HG02610 (cell line): ENCODE data around the gene ISOC2.
"Not testable (repeated sequence)": the region's sequence is repeated elsewhere in the genome, so short reads cannot be mapped to it uniquely, and the experiment has no call there.

Experiments
- ATAC-seq: cut with Tn5 transposase; IDR thresholded peaks from one replicate; pipeline ENCODE4 v1.9.1; 2021; ENCODE audit warnings: mild to moderate bottlenecking, moderate library complexity; ENCODE audit not compliant: unreplicated experiment

ISOC2 gene, protein sequence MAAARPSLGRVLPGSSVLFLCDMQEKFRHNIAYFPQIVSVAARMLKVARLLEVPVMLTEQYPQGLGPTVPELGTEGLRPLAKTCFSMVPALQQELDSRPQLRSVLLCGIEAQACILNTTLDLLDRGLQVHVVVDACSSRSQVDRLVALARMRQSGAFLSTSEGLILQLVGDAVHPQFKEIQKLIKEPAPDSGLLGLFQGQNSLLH

DNA sequence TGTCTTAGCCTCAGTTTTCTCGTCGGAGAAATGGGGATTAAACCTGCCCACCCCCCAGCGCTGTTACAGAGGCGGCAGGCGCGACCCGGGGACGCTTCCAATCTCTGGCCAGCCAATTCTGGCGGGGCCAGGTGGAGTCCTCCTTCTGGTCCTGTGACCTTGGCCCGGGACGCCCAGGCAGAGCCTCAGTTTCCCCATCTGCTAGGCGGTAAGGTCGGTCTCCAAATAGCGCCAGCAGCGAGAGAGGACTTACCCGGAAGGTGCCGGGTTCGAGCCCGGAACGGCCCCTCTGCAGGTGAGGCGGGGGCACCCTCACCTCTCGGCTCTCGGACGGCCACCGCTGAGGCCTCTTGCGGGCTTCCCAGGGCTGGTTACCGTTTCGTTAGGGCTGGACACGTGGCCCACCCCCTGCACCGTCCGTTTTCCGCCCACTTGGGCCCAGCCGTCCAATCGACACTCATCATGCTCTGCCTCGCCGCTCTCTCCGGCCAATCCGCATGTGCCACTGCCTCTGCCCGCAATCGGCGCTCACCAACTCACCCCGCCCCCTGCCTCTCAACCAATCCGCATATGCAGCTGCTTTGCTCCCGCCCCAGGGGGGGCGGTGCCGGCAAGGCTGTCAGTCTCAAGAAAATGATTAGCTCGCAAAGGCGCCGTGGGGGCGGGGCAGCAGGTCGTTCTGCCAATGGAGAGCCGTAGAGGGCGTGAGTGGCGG lies at the start of gene ISOC2:
Gene ISOC2, minus strand, starts transcription at position 384 of the 715 bp plus-strand sequence. CDS start 5,156 bp downstream, outside the sequence.
- ATAC-seq = peak; percentile 95

DNA sequence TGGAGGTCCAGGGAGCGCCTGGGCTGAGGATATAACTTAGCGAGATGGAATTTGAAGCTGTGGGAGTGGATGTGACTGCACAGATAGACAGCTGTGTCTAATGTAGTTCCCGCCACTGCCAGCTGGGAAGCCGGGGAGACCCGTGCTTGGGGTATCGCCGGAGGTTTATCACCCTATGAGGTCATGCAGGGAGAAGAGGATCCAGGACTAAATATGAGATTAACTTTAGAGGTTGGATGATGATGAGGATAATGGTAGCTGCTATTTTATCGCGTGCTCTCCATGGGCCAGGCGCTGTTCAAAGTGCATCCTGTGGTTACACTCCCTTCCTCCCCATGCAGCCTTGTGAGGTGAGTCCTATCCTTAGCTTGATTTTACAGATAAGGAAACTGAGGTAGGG lies 46.7 kb upstream of the ISOC2 start:
- ATAC-seq = no peak

DNA sequence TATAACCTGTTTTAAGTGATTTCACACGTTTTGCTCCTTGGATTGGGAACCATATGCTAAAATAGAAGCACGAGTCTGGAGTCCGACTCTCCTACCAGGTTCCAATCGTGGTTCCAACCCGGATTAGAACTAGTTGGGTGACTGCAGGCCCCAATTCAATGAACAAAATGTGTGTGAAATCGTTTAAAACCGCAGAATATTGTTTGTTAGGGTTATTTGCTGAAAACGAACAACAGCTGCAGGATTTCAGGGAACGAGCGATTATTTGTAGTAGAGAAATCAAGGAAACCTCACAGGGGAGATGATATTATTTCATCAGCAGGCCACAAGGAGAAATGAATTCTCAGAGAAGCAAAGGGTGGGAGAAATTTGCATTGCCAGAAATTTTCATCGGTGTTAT lies 43.5 kb upstream of the ISOC2 start:
- no peak for ATAC-seq

DNA sequence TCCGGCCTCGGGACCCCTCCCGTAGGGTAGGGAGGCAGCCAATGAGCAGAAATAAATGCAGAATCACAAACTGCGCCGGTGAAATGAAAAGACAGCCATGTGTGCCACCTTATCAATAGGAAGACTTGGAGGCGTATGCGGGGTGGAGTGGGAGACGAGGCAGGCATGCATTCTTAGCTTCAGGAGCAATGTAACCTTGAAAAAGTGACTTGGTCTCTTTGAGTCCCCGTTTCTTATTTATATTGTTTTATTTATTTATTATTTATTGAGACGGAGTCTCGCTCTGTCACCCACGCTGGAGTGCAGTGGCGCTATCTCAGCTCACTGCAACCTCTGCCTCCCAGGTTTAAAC lies 42.8 kb upstream of the ISOC2 start:
- ATAC-seq = no peak

DNA sequence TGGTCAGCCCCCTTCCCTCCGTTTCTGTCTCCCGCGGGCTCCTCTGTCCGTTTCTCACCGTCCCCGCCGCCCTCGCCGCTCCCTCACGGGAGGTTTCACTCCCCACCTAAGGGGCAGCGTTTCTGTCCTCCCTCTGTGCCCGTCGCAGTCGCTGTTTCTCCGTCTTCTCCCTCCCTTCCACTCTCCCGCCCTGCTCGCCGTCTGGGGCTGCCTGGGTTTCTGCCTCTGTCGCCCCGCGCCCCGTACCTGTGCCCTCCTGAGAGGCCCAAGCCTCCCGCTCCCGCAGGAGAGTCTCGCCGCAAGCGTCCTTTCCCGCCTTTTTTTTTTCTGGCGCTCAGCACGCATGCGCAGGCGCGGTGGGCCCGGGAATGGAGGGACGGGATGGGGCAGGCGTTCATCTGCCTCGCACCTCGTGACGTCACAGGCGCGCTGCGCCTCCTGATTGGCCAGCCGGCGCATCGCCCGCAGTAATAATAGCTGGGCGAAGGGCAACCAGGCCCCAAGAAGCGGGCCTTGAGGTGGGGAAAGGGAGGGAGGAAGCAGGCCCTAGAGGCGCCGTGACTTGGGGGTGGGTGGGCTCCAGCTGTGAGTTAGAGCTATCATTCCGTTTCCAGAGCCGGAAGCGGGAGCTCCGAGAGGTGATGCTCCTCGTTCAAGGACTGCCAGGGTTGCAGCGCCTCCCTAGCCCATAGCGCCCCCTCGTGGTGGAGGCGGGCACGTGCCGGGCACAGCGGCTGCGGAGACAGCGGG lies 42.2 kb upstream of the ISOC2 start:
- ATAC-seq = peak; percentile 88

DNA sequence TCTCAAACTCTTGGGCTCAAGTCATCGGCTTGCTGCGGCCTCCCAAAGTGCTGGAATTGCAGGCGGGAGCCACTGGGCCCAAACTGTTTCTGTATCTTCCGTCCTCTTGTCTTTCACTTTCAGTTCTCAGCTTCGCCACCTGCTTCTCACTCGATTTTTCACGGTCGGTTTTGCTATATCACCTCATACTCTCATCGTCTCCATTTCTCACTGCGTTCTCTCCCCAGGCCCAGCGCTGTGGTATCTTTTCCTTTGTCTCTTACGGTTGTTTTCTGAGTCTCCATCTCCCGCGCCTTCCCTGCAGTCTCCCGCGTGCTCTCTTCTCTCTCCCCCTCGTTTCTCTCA lies 41.7 kb upstream of the ISOC2 start:
- ATAC-seq = no peak

DNA sequence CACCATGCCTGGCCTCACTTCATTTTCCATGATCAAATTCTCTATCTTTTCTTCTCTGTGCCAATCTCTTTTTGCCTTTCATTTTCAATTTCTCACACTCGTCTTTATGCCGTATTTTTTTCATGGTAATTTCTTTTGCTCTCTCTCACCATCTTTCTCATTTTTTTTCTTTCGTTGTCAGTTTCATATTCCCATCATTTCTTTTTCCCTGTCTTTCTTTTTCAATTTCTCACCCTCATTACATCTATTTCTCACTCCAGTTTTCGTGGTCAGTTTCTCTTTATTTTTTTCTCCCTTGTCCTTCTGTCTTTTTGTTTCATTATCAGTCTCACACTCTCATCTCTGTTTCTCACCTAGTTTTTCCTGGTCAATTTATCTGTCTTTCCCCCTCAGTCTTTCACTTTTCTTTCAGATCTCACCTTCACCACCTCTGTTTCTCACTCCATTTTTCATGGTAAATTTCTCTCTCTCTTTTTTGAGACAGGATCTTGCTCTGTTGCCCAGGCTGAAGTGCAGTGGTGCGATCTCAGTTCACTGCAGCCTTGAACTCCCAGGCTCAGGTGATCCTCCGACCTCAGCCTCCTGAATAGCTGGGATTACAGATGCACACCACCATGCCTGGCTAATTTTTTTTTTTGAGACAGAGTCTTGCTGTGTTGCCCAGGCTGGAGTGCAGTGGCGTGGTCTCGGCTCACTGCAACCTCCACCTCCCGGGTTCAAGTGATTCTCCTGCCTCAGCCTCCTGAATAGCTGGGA lies 40.9 kb upstream of the ISOC2 start:
- ATAC-seq = no peak

DNA sequence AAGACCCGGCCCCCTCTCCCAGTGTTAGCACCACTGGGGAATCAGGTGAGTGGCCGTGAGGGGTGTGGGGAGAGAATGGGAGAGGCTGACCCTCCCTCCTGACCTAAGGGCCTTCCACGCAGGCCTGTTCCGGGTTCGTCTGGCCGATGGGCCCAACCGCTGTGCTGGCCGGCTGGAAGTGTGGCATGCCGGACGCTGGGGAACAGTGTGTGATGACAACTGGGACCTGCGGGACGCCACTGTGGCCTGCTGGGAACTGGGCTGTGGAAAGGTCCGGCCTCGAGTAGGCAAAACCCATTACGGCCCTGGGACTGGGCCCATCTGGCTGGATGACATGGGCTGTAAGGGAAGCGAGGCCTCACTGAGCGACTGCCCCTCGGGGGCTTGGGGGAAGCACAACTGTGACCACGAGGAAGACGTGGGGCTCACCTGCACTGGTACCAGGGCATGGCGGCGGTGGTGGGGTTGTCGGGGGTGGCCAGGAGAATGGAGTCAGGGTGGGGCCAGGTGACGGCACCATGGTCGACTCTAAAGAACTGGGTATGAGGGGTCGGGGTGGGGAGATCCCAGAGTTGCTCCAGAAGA lies 39.0 kb upstream of the ISOC2 start:
- ATAC-seq = no peak

DNA sequence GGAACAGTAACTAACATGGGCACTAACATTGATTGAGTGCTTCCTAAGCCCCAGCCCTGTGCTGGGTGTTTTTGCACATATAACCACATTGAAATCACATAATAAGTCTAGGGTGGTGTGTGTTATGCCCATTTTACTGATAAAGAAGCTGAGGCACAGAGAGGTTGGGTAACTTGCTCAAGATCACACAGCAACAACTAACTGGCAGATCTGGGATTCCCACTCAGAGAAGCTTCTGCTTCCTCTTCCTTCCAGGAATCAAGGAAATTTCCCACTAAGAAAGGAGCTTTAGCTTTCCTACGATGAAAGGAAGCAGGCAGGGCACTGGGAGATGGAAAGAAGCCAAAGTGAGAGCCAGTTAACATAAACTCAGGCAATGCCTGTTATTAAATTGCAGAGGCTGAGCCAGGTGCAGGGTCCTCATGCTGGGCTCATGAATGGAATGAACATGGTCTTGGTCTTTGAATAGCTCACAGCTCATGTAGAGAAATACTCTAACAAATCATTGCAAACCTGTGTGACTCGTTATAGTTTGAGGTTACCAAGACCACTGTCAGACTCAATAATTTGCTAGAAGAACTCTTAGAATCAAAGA lies 36.9 kb upstream of the ISOC2 start:
- ATAC-seq = no peak

DNA sequence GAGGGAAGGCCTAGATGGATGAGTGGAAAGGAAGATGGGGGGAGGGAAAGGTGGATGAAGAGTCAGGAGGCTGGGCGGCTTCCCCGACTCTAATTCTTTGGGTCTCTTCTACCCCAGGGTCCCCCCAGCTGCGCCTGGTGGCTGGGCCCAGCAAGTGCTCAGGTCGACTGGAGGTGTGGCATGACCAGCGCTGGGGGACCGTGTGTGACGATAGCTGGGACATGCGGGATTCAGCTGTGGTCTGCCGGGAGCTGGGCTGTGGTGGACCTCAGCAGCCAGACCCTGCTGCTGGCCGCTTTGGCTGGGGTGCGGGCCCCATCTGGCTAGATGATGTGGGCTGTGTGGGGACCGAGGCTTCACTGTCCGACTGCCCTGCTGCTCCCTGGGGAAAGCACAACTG lies 36.3 kb upstream of the ISOC2 start:
- no peak for ATAC-seq

DNA sequence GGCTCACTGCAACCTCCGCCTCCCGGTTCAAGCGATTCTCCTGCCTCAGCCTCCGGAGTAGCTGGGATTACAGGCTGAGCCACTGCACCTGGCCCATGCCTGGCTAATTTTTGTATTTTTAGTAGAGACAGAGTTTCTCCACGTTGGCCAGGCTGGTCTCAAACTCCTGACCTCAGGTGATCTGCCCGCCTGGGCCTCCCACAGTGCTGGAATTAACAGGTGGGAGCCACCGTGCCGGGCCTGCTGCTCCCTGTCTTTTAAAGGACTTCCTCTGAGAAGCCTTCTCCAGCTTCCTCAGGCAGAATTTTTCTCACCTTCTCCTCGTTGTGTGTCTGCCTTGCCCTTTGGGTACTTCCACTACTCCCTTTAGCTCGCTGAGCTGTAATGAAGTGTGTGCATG lies 35.4 kb upstream of the ISOC2 start:
- ATAC-seq = not testable (repeated sequence)

DNA sequence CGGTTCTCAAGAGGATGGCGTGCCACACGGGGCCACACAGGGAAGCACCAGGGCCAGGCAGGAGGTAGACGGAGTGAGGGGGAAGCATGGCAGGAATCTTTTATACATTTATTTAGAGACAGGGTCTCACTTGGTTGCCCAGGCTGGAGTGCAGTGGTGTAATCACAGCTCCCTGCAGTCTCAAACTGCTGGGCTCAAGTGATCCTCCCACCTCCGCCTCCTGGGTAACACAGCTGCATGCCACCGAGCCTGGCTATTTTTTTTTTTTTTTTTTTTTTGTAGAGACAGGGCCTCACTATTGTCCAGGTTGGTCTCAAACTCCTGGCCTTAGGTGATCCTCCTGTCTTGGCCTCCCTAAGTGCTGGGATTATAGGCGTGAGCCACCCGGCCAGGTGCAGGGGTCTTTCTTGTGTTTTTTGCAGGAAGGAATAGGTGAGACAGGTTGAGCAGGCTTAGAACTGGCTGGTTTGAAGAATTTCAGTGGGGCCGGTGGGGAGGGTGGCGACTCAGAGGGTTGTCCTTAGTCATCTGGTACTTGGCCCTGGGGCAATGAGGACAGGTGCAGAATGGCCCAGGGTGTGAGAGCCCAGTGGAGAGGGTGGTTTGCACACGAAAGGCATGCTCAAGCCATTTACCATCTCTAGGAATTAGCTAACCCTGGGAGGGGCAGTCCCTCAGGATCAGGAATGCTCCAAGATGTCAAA lies 34.4 kb upstream of the ISOC2 start:
- no peak for ATAC-seq

DNA sequence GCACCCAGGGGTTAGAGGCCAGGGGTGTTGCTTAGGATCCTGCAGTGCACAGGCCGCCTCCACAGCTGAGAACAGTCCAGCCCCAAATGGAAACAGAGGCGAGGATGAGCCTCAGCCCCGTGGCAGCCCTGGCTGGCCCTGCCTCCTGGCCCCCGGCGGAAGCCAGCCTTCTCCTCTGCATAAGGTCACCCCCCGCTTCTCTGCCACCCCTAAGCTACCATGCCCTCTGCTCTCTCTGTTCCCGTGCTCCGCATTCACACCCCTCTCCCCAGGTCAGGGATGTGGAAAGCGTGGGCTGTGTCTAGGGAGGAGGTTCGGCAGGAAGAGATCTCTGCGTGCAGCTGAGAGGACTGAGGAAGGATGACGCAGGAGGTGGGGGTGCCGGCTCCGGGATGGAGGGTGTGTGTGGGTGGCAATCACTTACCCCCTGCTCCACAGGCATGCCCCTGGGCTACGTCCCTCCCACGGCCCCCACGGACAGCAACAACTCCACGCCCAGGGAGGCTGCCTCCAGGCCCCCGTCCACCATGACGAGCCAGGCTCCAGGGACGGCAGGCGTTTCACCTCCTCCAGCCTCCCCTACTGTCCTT lies 32.8 kb upstream of the ISOC2 start:
- ATAC-seq = no peak

DNA sequence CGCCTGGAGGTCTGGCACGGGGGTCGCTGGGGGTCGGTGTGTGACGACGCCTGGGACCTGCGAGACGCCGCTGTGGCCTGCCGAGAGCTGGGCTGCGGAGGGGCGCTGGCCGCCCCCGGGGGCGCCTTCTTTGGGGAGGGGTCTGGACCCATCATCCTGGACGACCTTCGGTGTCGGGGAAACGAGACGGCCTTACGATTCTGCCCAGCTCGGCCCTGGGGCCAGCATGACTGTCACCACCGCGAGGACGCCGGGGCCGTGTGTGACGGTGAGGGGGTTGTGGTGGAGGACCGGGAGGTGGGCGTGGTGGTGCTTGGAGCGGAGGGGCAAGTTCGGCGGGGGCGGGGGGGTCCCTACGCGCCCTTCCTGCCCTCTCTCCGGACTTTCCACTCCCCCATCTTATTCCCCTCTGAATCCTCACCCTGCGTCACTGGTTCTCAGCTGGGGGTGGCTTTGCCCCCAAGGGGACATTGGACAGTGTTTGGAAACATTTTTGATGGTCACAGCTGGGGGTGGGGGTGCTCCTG lies 32.3 kb upstream of the ISOC2 start:
- no peak for ATAC-seq

DNA sequence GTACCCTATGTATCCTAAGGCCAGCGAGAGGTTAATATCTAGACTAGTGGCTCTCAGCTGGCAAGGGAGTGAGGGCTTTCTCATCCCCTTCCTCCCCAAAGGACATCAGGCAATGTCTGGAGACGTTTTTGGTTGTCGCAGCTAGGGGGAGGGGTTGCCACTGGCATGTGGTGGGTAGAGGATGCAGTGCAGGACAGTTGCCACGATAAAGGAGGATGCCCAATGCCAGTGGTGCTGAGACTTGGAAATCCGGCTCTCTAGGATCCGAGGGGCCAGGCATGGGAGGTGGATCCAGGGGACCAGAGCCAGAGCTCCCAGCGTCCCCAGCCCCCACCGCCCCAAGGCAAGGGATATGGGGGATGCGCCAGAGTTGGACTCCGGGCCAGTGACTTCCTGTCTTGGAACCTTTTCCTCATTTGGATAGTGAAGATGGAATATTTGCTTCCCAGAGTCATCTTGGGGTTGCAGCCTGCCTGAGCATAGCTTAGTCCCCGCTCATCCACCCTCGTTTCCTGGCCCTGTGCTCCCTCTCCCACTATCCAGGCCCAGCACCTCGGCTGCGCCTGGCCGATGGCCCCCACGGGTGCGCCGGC lies 31.7 kb upstream of the ISOC2 start:
- no peak for ATAC-seq

DNA sequence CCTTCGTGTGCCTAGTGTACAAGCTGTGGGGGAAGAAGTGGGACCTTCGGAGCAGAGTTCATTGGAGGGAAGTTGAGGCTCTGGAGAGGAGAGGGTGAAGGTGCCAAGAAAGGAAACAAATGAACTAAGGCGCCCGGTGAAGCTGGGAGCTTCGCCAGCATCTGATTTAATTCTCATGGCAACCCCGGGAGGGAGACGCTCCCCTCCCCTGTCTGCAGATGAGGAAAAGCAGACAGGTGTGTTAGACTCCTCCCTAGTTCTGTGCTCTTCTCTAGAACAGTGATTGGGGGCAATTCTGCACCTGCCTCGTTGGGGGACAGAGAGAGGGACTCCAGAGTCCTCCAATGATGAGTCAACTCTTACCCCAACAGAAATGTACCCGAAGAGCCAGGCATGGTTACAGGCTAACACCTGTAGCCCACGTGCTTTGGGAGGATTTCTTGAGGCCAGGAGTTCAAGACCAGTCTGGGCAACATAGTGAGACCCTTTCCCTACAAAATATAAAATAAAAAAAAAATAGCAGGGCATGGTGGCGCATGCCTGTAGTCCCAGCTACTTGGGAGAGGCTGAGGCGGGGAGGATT lies 31.0 kb upstream of the ISOC2 start:
- no peak for ATAC-seq

DNA sequence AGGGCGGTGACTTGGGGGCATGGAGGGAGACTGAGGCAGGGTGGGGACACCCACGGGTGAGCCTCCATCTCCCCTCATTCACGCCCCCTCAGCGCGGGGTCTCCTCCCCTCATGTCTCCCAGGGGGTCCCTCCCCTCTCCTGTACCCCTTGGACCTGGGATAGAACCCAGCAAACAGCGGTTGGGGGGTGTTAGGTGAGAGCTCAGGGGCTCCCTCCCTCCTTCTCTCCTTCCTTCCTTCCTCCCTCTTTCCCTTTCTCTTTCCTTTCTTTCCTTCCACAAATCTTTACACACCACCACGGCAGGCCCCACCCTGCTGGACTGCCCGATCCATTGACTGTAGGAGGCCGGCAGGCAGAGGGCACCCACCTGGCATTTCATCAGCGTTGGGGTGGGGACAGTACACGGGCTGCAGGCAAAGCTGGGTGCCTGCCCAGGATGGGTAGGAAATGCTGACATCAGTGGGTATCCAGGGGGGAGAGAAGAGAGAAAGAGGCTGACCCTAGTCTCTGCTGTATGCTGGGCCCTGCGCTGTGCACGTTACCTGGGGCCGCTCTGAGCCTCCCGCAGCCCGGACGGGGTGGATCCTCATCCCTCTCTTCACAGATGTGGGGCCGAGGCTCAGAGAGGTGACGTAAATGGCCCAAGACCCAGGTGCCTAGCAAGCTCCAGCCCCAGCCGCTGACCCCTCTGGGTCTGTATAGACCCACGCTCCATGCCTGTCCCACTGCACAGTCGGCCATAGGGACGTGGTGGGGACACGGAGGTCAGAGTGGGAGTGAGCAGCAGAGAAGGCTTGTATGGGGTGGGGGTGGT lies 30.3 kb upstream of the ISOC2 start:
- ATAC-seq = no peak
